RWPE2 (cell line): ENCODE results near the gene CEMIP.

Source experiments
- ATAC-seq: fragments of 200-7000 bp; cut with Tn5 transposase; 3 replicates; pipeline ENCODE4 v1.9.1; 2021; ENCODE audit warnings: low read depth
- DNase-seq: peaks from one replicate; pipeline ENCODE4 v3.0.0-alpha.2; 2020; ENCODE audit warnings: low spot score
- H3K27ac ChIP-seq: fragments of 450-650 bp; 2 replicates; pipeline ENCODE4 v1.5.1; 2017; ENCODE audit warnings: mild to moderate bottlenecking; ENCODE audit not compliant: poor library complexity, severe bottlenecking
- H3K27me3 ChIP-seq: fragments of 250-450 bp; sonication (Bioruptor Pico); 2 replicates; pipeline ENCODE4 v1.5.1; 2021; ENCODE audit warnings: mild to moderate bottlenecking, moderate library complexity; ENCODE audit not compliant: insufficient read depth, poor library complexity, severe bottlenecking
- H3K36me3 ChIP-seq: fragments of 250-450 bp; sonication (Bioruptor Pico); 2 replicates; pipeline ENCODE4 v1.5.1; 2020; ENCODE audit warnings: low read depth, mild to moderate bottlenecking, moderate library complexity
- H3K4me1 ChIP-seq: fragments of 250-450 bp; sonication (Bioruptor Pico); 2 replicates; pipeline ENCODE4 v1.5.1; 2021; ENCODE audit warnings: mild to moderate bottlenecking, moderate library complexity; ENCODE audit not compliant: insufficient read depth, poor library complexity, severe bottlenecking
- H3K4me3 ChIP-seq: fragments of 250-450 bp; sonication (Bioruptor Pico); 2 replicates; pipeline ENCODE4 v1.5.1; 2021; ENCODE audit warnings: mild to moderate bottlenecking, moderate library complexity; ENCODE audit not compliant: severe bottlenecking
- H3K9me3 ChIP-seq: fragments of 250-450 bp; sonication (Bioruptor Pico); 2 replicates; pipeline ENCODE4 v1.5.1; 2021; ENCODE audit warnings: mild to moderate bottlenecking, moderate library complexity; ENCODE audit not compliant: severe bottlenecking
- CTCF ChIP-seq: fragments of 450-650 bp; IDR thresholded peaks from one replicate; pipeline ENCODE4 v1.5.1; 2017; ENCODE audit warnings: mild to moderate bottlenecking, moderate library complexity; ENCODE audit not compliant: poor library complexity, severe bottlenecking

Gene CEMIP

GRCh38 chr15:80832686-80833085 is 53.5 kb downstream of the CEMIP start:
- no peak for DNase-seq
- Histone ChIP-seq H3K4me1 (no peaks in the 10 kb centered on the region), H3K27ac (no peak overlapping the region), H3K4me3 (no peak overlapping the region), H3K27me3 (no peaks in the 10 kb centered on the region), H3K9me3 (no peaks in the 10 kb centered on the region), H3K36me3 (no peaks in the 10 kb centered on the region)
- TF ChIP-seq CTCF: no peak
- no peak for ATAC-seq

- Histone ChIP-seq H3K4me1 (no peaks in the 10 kb centered on the region), H3K4me3 (no peak overlapping the region), H3K27ac (no peak overlapping the region), H3K9me3 (no peaks in the 10 kb centered on the region), H3K36me3 (no peaks in the 10 kb centered on the region), H3K27me3 (no peaks in the 10 kb centered on the region)
- DNase-seq: no peak
- no peak for ATAC-seq
- TF ChIP-seq CTCF: no peak
These were observed 55.2 kb downstream of the CEMIP start for GRCh38 chr15:80834402-80834801.

- Histone ChIP-seq H3K27ac (no peak overlapping the region), H3K4me3 (no peak overlapping the region), H3K27me3 (no peaks in the 10 kb centered on the region), H3K9me3 (no peaks in the 10 kb centered on the region), H3K4me1 (no peaks in the 10 kb centered on the region), H3K36me3 (no peaks in the 10 kb centered on the region)
- no peak for TF ChIP-seq CTCF
- ATAC-seq: no peak
- no peak for DNase-seq
These were observed 55.7 kb downstream of the CEMIP start for GRCh38 chr15:80834906-80835305.

GRCh38 chr15:80835336-80835735 is 56.2 kb downstream of the CEMIP start:
- H3K4me1 ChIP-seq: no peaks in the 10 kb centered on the region
- H3K36me3 ChIP-seq: no peaks in the 10 kb centered on the region
- no peak overlapping the region for H3K4me3 ChIP-seq
- peak; percentile 8 for TF ChIP-seq CTCF
- no peaks in the 10 kb centered on the region for H3K9me3 ChIP-seq
- no peak overlapping the region for H3K27ac ChIP-seq
- DNase-seq (no peak), ATAC-seq (peak; percentile 25; the same call in 1 of the 3 replicates)
- H3K27me3 ChIP-seq: no peaks in the 10 kb centered on the region

GRCh38 chr15:80836223-80836622 is 57.1 kb downstream of the CEMIP start:
- TF ChIP-seq CTCF: no peak
- ATAC-seq: no peak
- Histone ChIP-seq H3K36me3 (no peaks in the 10 kb centered on the region), H3K4me3 (no peak overlapping the region), H3K27me3 (no peaks in the 10 kb centered on the region), H3K9me3 (no peaks in the 10 kb centered on the region), H3K27ac (no peak overlapping the region), H3K4me1 (no peaks in the 10 kb centered on the region)
- no peak for DNase-seq
